ENCODE measurements around the gene FAM72B. TPM values are rescaled to one million over a fixed set of nuclear protein-coding genes. Genes with fewer than 3 reads are reported as not detected.
"Not testable (repeated sequence)": the region's sequence is repeated elsewhere in the genome, so short reads cannot be mapped to it uniquely, and the experiment has no call there.

FAM72B gene
- total RNA-seq, 2 experiments from 2014 or later: 28.9 to 31.6 TPM

- H3K4me1 Mint-ChIP-seq; CTCF ChIA-PET; H3K27ac Mint-ChIP-seq; POLR2A ChIA-PET; H3K9me3 Mint-ChIP-seq; DNase-seq; H3K4me3 Mint-ChIP-seq; H3K36me3 Mint-ChIP-seq (ENCODE audit: low read depth); H3K27me3 Mint-ChIP-seq: not testable (repeated sequence)
Observed at GRCh38 chr1:121210778-121211177, 26.6 kb upstream of the FAM72B start.

GRCh38 chr1:121208375-121208774, 24.2 kb upstream of the FAM72B start:
- H3K27me3 Mint-ChIP-seq; DNase-seq; H3K36me3 Mint-ChIP-seq (ENCODE audit: low read depth); H3K4me1 Mint-ChIP-seq; H3K27ac Mint-ChIP-seq; H3K4me3 Mint-ChIP-seq; H3K9me3 Mint-ChIP-seq; CTCF ChIA-PET; POLR2A ChIA-PET: not testable (repeated sequence)

- H3K4me1 Mint-ChIP-seq; H3K27ac Mint-ChIP-seq; H3K4me3 Mint-ChIP-seq; H3K36me3 Mint-ChIP-seq (ENCODE audit: low read depth); CTCF ChIA-PET; H3K9me3 Mint-ChIP-seq; POLR2A ChIA-PET; DNase-seq; H3K27me3 Mint-ChIP-seq: not testable (repeated sequence)
Observed at GRCh38 chr1:121207328-121207727, 23.2 kb upstream of the FAM72B start.

GRCh38 chr1:121205786-121206711, 21.9 kb upstream of the FAM72B start:
- DNase-seq; H3K27me3 Mint-ChIP-seq; H3K36me3 Mint-ChIP-seq (ENCODE audit: low read depth); H3K27ac Mint-ChIP-seq; H3K4me3 Mint-ChIP-seq; H3K9me3 Mint-ChIP-seq; POLR2A ChIA-PET; CTCF ChIA-PET; H3K4me1 Mint-ChIP-seq: not testable (repeated sequence)

- H3K27me3 Mint-ChIP-seq, CTCF ChIA-PET: not testable (repeated sequence)
Observed at GRCh38 chr1:121202986-121203385, 18.8 kb upstream of the FAM72B start.

GRCh38 chr1:121200985-121201981, 17.1 kb upstream of the FAM72B start:
- H3K4me3 Mint-ChIP-seq; DNase-seq; H3K36me3 Mint-ChIP-seq (ENCODE audit: low read depth); POLR2A ChIA-PET; H3K27me3 Mint-ChIP-seq; H3K4me1 Mint-ChIP-seq; H3K27ac Mint-ChIP-seq; H3K9me3 Mint-ChIP-seq; CTCF ChIA-PET: not testable (repeated sequence)

More at GRCh38 chr1:121202986-121203385, 18.8 kb upstream of the FAM72B start:
- H3K36me3 Mint-ChIP-seq (ENCODE audit: low read depth); H3K27ac Mint-ChIP-seq; H3K4me3 Mint-ChIP-seq; DNase-seq; H3K9me3 Mint-ChIP-seq; H3K4me1 Mint-ChIP-seq; POLR2A ChIA-PET: not testable (repeated sequence)

GRCh38 chr1:121200232-121200631, 16.1 kb upstream of the FAM72B start:
- CTCF ChIA-PET; H3K9me3 Mint-ChIP-seq; DNase-seq; POLR2A ChIA-PET; H3K27ac Mint-ChIP-seq; H3K27me3 Mint-ChIP-seq; H3K4me3 Mint-ChIP-seq; H3K36me3 Mint-ChIP-seq (ENCODE audit: low read depth); H3K4me1 Mint-ChIP-seq: not testable (repeated sequence)

GRCh38 chr1:121199763-121200162, 15.6 kb upstream of the FAM72B start:
- H3K36me3 Mint-ChIP-seq (ENCODE audit: low read depth); H3K9me3 Mint-ChIP-seq; CTCF ChIA-PET; POLR2A ChIA-PET; DNase-seq; H3K27me3 Mint-ChIP-seq; H3K4me1 Mint-ChIP-seq; H3K27ac Mint-ChIP-seq; H3K4me3 Mint-ChIP-seq: not testable (repeated sequence)

GRCh38 chr1:121197095-121197882, 13.1 kb upstream of the FAM72B start:
- H3K27ac Mint-ChIP-seq; H3K4me1 Mint-ChIP-seq; H3K36me3 Mint-ChIP-seq (ENCODE audit: low read depth); H3K4me3 Mint-ChIP-seq; H3K27me3 Mint-ChIP-seq; DNase-seq; POLR2A ChIA-PET; CTCF ChIA-PET; H3K9me3 Mint-ChIP-seq: not testable (repeated sequence)

GRCh38 chr1:121192512-121192911, 8.4 kb upstream of the FAM72B start:
- H3K4me3 Mint-ChIP-seq; DNase-seq; CTCF ChIA-PET; POLR2A ChIA-PET; H3K36me3 Mint-ChIP-seq (ENCODE audit: low read depth); H3K27ac Mint-ChIP-seq; H3K27me3 Mint-ChIP-seq; H3K9me3 Mint-ChIP-seq; H3K4me1 Mint-ChIP-seq: not testable (repeated sequence)

GRCh38 chr1:121187914-121188313, 3.8 kb upstream of the FAM72B start:
- H3K4me1 Mint-ChIP-seq; H3K9me3 Mint-ChIP-seq; H3K27me3 Mint-ChIP-seq; CTCF ChIA-PET; H3K27ac Mint-ChIP-seq; DNase-seq; H3K36me3 Mint-ChIP-seq (ENCODE audit: low read depth); POLR2A ChIA-PET: not testable (repeated sequence)
- peak overlapping the region; percentile 37 for H3K4me3 Mint-ChIP-seq

GRCh38 chr1:121186191-121186590, 2.1 kb upstream of the FAM72B start:
- POLR2A ChIA-PET; H3K4me1 Mint-ChIP-seq; DNase-seq; H3K27me3 Mint-ChIP-seq; H3K36me3 Mint-ChIP-seq (ENCODE audit: low read depth); H3K9me3 Mint-ChIP-seq; CTCF ChIA-PET: not testable (repeated sequence)
- H3K4me3 Mint-ChIP-seq: peak overlapping the region; percentile 83
- peak overlapping the region; percentile 49 for H3K27ac Mint-ChIP-seq

GRCh38 chr1:121185140-121185708, 1.1 kb upstream of the FAM72B start:
- H3K27me3 Mint-ChIP-seq; H3K36me3 Mint-ChIP-seq (ENCODE audit: low read depth); CTCF ChIA-PET; H3K4me1 Mint-ChIP-seq; H3K9me3 Mint-ChIP-seq: not testable (repeated sequence)
- DNase-seq: peak; percentile 18
- POLR2A ChIA-PET: interaction anchor here (0.8 to 1.2 kb wide), 3 partner anchors 332 to 334 kb away, joined by 3 to 5 read pairs (median 4); no protein-coding TSS in a partner anchor
- Mint-ChIP-seq H3K4me3 (peak overlapping the region; percentile 89), H3K27ac (peak overlapping the region; percentile 95)
